ENCODE data around the gene RASGRP2. TPM values are rescaled to one million over a fixed set of nuclear protein-coding genes. Genes with fewer than 3 reads are reported as not detected.
A peak's percentile ranks its signal among the peaks of the same experiment; 100 is the strongest.

RASGRP2 gene
- total and polyA plus RNA-seq, 2 of the 8 experiments (the other 6 are each of a cell fraction or from before 2014, with no cell fraction given) = 40.6 to 45.7 TPM

DNA sequence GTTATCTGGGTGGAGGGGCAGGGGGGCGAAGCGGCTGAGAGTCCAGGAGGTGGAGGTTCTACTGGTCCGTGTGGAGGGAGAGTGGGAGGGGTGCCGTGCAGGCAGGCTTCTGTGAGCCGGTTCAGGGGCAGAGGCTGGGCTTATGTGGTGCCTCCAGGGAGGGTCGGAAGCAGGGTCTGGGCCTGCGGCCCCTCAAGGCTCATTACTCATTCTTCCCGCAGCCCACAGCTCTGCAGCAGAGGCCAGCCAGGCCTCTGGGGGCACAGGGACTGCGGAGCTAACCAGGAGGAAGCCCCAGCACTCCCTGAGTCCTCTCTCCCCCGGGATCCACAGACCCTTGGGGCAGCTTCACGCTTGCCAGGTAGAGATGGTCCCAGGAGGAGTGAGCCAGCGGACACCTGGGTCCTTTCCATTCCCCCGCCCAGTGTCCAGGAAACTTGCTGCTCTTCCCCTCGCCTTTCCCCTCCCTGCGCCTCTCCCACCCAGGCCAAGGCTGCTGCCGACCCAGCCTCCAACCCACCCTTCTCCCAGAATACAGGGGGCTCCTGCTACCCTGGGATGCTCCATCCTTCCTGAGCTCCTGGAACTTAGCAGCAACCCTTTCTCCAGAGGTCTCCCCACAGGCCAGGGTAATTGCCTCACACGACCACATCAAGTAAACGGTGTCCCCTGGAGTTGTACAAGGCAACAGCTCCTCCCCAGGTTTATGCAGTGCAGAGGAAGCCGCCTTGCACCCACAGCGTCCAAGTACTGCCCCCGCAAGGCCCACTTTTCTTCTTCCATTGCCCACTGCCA lies 27.3 kb downstream of the RASGRP2 start:
- Histone ChIP-seq H3K23ac (ENCODE audit: insufficient read length) (no peak overlapping the region), H3K4me1 (replicated peaks in 1 of 4; ENCODE audit: control insufficient read depth in 3 of 4, insufficient read depth in 4 of 4, low read length in 3 of 4) (peaks cover 4 to 24% (median 9%) of the 10 kb centered on the region in 4 experiments), H2BK120ac (replicated peaks; ENCODE audit: low read depth, low read length) (no peak overlapping the region), H2AK5ac (ENCODE audit: low read depth, low read length) (no peak overlapping the region), H3K9ac (replicated peaks in 1 of 4; ENCODE audit: extremely low read depth in 1 of 4, low read depth in 3 of 4, low read length in 3 of 4) (no peak overlapping the region), H3K14ac (ENCODE audit: insufficient read length) (no peak overlapping the region), H3K79me1 (ENCODE audit: low read depth, low read length) (no peaks in the 10 kb centered on the region), H4K91ac (replicated peaks; ENCODE audit: insufficient read length, low read length) (no peak overlapping the region), H3K36me3 (ENCODE audit: control insufficient read depth in 2 of 4, insufficient read depth in 4 of 4, low read length in 3 of 4) (peaks cover 0 to 3% (median 0%) of the 10 kb centered on the region in 4 experiments; a peak in 1 of 8 replicates), H2BK5ac (ENCODE audit: low read depth, low read length) (peak overlapping the region; percentile 24; the same call in 1 of the 2 replicates), H2BK12ac (ENCODE audit: low read depth, low read length) (peak overlapping the region; percentile 50; the same call in 1 of the 2 replicates), H3K23me2 (ENCODE audit: low read depth, low read length) (peaks cover 10% of the 10 kb centered on the region; the same call in 1 of the 2 replicates), H3K56ac (replicated peaks; ENCODE audit: insufficient read length, low read depth, low read length) (no peak overlapping the region), H4K5ac (ENCODE audit: insufficient read length, low read depth, low read length) (no peak overlapping the region), H4K20me1 (replicated peaks in 1 of 2; ENCODE audit: control insufficient read depth in 1 of 2, insufficient read depth in 2 of 2, low read length in 2 of 2) (peaks cover 2 to 4% of the 10 kb centered on the region in 2 experiments), H2AFZ (ENCODE audit: low read length) (no peak overlapping the region), H3K27me3 (replicated peaks in 1 of 4; ENCODE audit: control insufficient read depth in 3 of 4, extremely low read depth in 1 of 4, insufficient read depth in 3 of 4, low read length in 3 of 4) (peaks cover 12 to 49% (median 36%) of the 10 kb centered on the region in 4 experiments), H3K27ac (ENCODE audit: low read depth, low read length) (no peak overlapping the region), H4K8ac (ENCODE audit: extremely low read depth, insufficient read depth, low read length) (no peak overlapping the region), H3K18ac (ENCODE audit: extremely low read depth, low read length) (no peak overlapping the region; the same call in none of the 2 replicates), H3K9me3 (ENCODE audit: insufficient read depth in 2 of 2, low read depth in 1 of 2, low read length in 1 of 2) (no peaks in the 10 kb centered on the region), H3K4ac (replicated peaks; ENCODE audit: insufficient read length, low read depth, low read length) (no peak overlapping the region), H3K79me2 (ENCODE audit: control insufficient read depth in 1 of 2, insufficient read depth in 2 of 2, low read length in 2 of 2) (no peaks in the 10 kb centered on the region), H2BK20ac (ENCODE audit: low read length) (peak overlapping the region; percentile 32; the same call in 1 of the 2 replicates), H3K4me3 (ENCODE audit: extremely low read depth in 1 of 4, insufficient read depth in 2 of 4, low read depth in 3 of 4, low read length in 4 of 4) (no peak overlapping the region), H2BK15ac (ENCODE audit: low read length) (peak overlapping the region; percentile 81), H3K4me2 (ENCODE audit: insufficient read depth in 1 of 2, low read depth in 2 of 2, low read length in 2 of 2) (no peak overlapping the region)
- WGBS, 2 experiments (ENCODE audit: extremely low coverage in 1 of 2, insufficient coverage in 1 of 2, insufficient read length in 1 of 2, insufficient replicate concordance in 2 of 2, low coverage in 1 of 2, low lambda C conversion rate in 2 of 2, missing lambda C conversion rate in 1 of 2) = 76% methylated on average over 18 of the region's 21 CpGs; no CpG with 5 or more reads in 1 of the 2 experiments
- POLR2A ChIA-PET (ENCODE audit: partially characterized antibody) = interaction anchor here (0.6 to 3.6 kb wide), 9 partner anchors 9 to 57 kb away, joined by 3 to 22 read pairs (median 4); no protein-coding TSS in a partner anchor
- CTCF ChIA-PET (ENCODE audit: partially characterized antibody) = interaction anchor here (0.6 to 4.7 kb wide), 14 partner anchors 11 to 361 kb away, joined by 3 to 30 read pairs (median 4); partner anchors contain the start of gene RASGRP2
- DNase-seq (ENCODE audit: low read depth in 1 of 2, low spot score in 2 of 2) (no peak), FAIRE-seq (no peak)
- TF ChIP-seq, protein P1, sequence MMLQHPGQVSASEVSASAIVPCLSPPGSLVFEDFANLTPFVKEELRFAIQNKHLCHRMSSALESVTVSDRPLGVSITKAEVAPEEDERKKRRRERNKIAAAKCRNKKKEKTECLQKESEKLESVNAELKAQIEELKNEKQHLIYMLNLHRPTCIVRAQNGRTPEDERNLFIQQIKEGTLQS (IDR thresholded peaks at IDR 0.05; ENCODE audit: insufficient read depth, low read depth, low read length) = no peak
- TF ChIP-seq GABPA (IDR thresholded peaks at IDR 0.05; ENCODE audit: borderline replicate concordance, insufficient read depth, low read length) (no peak), KDM5A (IDR thresholded peaks at IDR 0.05; ENCODE audit: low read length) (no peak), HDAC2 (IDR thresholded peaks at IDR 0.05; ENCODE audit: borderline replicate concordance in 1 of 2, low read depth in 2 of 2, low read length in 2 of 2) (no peak), TBP (IDR thresholded peaks at IDR 0.05; ENCODE audit: low read depth, low read length) (no peak)
